Measurements from ENCODE around the gene KCNJ6. TPM values are rescaled to one million over a fixed set of nuclear protein-coding genes. Genes with fewer than 3 reads are reported as not detected.
"Not testable (repeated sequence)": the region's sequence is repeated elsewhere in the genome, so short reads cannot be mapped to it uniquely, and the experiment has no call there.

Gene KCNJ6
- total RNA-seq, 1 experiment from 2014 or later: not detected

- in situ Hi-C loops (cut with HindIII; ENCODE audit: low pct_unique_long_range_greater_than_20kb, low sequenced_read_pairs) (no loop called here), intact Hi-C loops (cut with micrococcal nuclease; ENCODE audit: unreplicated experiment) (no loop called here)
- TF ChIP-seq, protein P1, sequence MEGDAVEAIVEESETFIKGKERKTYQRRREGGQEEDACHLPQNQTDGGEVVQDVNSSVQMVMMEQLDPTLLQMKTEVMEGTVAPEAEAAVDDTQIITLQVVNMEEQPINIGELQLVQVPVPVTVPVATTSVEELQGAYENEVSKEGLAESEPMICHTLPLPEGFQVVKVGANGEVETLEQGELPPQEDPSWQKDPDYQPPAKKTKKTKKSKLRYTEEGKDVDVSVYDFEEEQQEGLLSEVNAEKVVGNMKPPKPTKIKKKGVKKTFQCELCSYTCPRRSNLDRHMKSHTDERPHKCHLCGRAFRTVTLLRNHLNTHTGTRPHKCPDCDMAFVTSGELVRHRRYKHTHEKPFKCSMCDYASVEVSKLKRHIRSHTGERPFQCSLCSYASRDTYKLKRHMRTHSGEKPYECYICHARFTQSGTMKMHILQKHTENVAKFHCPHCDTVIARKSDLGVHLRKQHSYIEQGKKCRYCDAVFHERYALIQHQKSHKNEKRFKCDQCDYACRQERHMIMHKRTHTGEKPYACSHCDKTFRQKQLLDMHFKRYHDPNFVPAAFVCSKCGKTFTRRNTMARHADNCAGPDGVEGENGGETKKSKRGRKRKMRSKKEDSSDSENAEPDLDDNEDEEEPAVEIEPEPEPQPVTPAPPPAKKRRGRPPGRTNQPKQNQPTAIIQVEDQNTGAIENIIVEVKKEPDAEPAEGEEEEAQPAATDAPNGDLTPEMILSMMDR (IDR thresholded peaks at IDR 0.05): no peak
- TF ChIP-seq SIN3A (IDR thresholded peaks at IDR 0.05; ENCODE audit: borderline replicate concordance, insufficient read depth, low read depth, low read length): no peak
- TF ChIP-seq POLR2AphosphoS5 (IDR thresholded peaks at IDR 0.05; ENCODE audit: low read depth, low read length): no peak
- no peak for TF ChIP-seq REST (IDR thresholded peaks at IDR 0.05; ENCODE audit: insufficient read depth in 1 of 2, low read depth in 2 of 2, low read length in 1 of 2)
- TF ChIP-seq TCF7L2 (IDR thresholded peaks at IDR 0.05; ENCODE audit: low read depth, low read length): no peak
- Histone ChIP-seq H3K27ac (ENCODE audit: low read length) (no peak overlapping the region), H3K9me3 (ENCODE audit: control insufficient read depth, insufficient read depth, low read depth, low read length) (peaks cover 9% of the 10 kb centered on the region; the same call in 1 of the 2 replicates), H3K27me3 (ENCODE audit: control insufficient read depth, insufficient read depth, low read length) (no peaks in the 10 kb centered on the region), H3K4me1 (ENCODE audit: control insufficient read depth, insufficient read depth, low read length) (no peaks in the 10 kb centered on the region), H3K36me3 (ENCODE audit: control insufficient read depth, insufficient read depth, low read length) (no peaks in the 10 kb centered on the region), H3K4me3 (ENCODE audit: low read depth in 2 of 2, low read length in 2 of 2) (no peak overlapping the region)
- BruUV-seq (replicated peaks): no TSS peak
- ATAC-seq (no peak), DNase-seq (ENCODE audit: low read depth, low spot score) (no peak)
- POLR2A ChIA-PET: no interaction called here
- CTCF ChIA-PET: no interaction called here
Observed at GRCh38 chr21:37578471-37579126, 337.7 kb downstream of the KCNJ6 start.

DNA sequence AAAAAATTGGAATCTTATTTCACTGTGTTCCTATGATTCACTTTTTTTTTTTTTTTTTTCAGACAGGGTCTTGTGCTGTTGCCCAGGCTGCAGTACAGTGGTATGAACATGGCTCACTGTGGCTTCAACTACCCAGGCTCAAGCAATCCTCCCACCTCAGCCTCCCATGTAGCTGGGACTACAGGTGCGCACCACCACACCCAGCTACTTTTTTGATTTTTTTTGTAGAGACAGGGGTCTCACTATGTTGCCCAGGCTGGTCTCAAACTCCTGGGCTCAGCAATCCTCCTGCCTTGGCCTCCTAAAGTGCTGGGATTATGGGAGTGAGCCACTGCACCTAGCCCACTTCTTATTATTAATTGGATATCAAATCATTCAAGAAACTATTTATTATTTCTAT lies 339.3 kb downstream of the KCNJ6 start:
- intact Hi-C loops (cut with micrococcal nuclease; ENCODE audit: unreplicated experiment); H3K36me3 ChIP-seq (ENCODE audit: control insufficient read depth, insufficient read depth, low read length); H3K27ac ChIP-seq (ENCODE audit: low read length); DNase-seq (ENCODE audit: low read depth, low spot score); H3K4me3 ChIP-seq (ENCODE audit: low read depth in 2 of 2, low read length in 2 of 2); H3K4me1 ChIP-seq (ENCODE audit: control insufficient read depth, insufficient read depth, low read length); BruUV-seq (replicated peaks); in situ Hi-C loops (cut with HindIII; ENCODE audit: low pct_unique_long_range_greater_than_20kb, low sequenced_read_pairs); ATAC-seq; H3K9me3 ChIP-seq (ENCODE audit: control insufficient read depth, insufficient read depth, low read depth, low read length); CTCF ChIA-PET; H3K27me3 ChIP-seq (ENCODE audit: control insufficient read depth, insufficient read depth, low read length); POLR2A ChIA-PET: not testable (repeated sequence)

DNA sequence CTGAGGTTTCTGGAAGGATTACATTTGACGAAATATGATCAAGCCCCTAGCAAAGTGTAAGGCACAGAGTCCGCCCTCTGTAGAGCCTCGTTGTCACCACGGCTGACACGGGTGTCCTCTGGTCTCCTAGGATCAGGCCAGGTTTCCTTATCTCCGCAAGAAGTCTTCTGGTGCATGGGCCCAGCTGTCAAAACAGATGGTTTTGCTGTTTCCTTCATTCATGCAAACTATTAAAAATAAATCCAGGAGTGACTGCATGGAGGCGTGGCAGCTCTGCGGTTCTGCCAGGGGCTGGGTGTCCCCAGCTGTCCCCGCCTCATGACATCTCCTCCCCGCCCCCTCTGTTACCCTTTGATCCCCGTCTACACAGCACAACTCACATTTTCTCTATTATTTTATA lies 340.7 kb downstream of the KCNJ6 start:
- Histone ChIP-seq H3K27ac (ENCODE audit: low read length) (no peak overlapping the region), H3K4me3 (ENCODE audit: low read depth in 2 of 2, low read length in 2 of 2) (no peak overlapping the region), H3K36me3 (ENCODE audit: control insufficient read depth, insufficient read depth, low read length) (no peaks in the 10 kb centered on the region), H3K4me1 (ENCODE audit: control insufficient read depth, insufficient read depth, low read length) (no peaks in the 10 kb centered on the region), H3K27me3 (ENCODE audit: control insufficient read depth, insufficient read depth, low read length) (no peaks in the 10 kb centered on the region), H3K9me3 (ENCODE audit: control insufficient read depth, insufficient read depth, low read depth, low read length) (peaks cover 9% of the 10 kb centered on the region; the same call in 1 of the 2 replicates)
- no peak for DNase-seq (ENCODE audit: low read depth, low spot score)
- no peak for ATAC-seq
- BruUV-seq (replicated peaks): no TSS peak
- CTCF ChIA-PET: interaction anchor here (0.6 kb wide), 1 partner anchor 781 kb away, joined by 3 read pairs; no protein-coding TSS in a partner anchor
- in situ Hi-C loops (cut with HindIII; ENCODE audit: low pct_unique_long_range_greater_than_20kb, low sequenced_read_pairs) (no loop called here), intact Hi-C loops (cut with micrococcal nuclease; ENCODE audit: unreplicated experiment) (no loop called here)
- POLR2A ChIA-PET: no interaction called here
- TF ChIP-seq TCF7L2 (IDR thresholded peaks at IDR 0.05; ENCODE audit: low read depth, low read length) (no peak), REST (IDR thresholded peaks at IDR 0.05; ENCODE audit: insufficient read depth in 1 of 2, low read depth in 2 of 2, low read length in 1 of 2) (no peak), POLR2AphosphoS5 (IDR thresholded peaks at IDR 0.05; ENCODE audit: low read depth, low read length) (no peak)
